H1 (cell line): ENCODE measurements around the gene SNX19. TPM values are rescaled to one million over a fixed set of nuclear protein-coding genes. Genes with fewer than 3 reads are reported as not detected.

ENCODE experiments used
- CTCF ChIA-PET: fragments of 300-600 bp; sonication (Branson Sonifier 250); formaldehyde crosslinking; loops from one replicate; lab custom pipeline; 2021; ENCODE audit not compliant: partially characterized antibody; lab: Charles Lee
- POLR2A ChIA-PET: fragments of 300-600 bp; sonication (Branson Sonifier 250); formaldehyde crosslinking; loops from one replicate; lab custom pipeline; 2021; ENCODE audit warnings: inconsistent platforms; ENCODE audit not compliant: partially characterized antibody; lab: Charles Lee
- DNase-seq, 2 experiments: peaks; one replicate each; pipeline versions ENCODE4 v3.0.0 to v3.0.0-alpha.2; 2010 to 2022; ENCODE audit warnings: low spot score in 2 of 2, low read depth in 1 of 2, mixed read lengths in 1 of 2
- FAIRE-seq: peaks from 2 replicates; lab custom pipeline; 2011; peaks lifted over from hg19 to GRCh38; lab: Jason Lieb, UNC
- H2AFZ ChIP-seq: 2 replicates; pipeline ENCODE4 v1.8.1; 2012; ENCODE audit warnings: low read length, inconsistent platforms
- H2AK5ac ChIP-seq: 2 replicates; pipeline ENCODE4 v1.6.1; 2013; ENCODE audit warnings: low read depth, low read length
- H2BK120ac ChIP-seq: replicated peaks from 2 replicates; pipeline ENCODE3; 2013; ENCODE audit warnings: low read depth, low read length, inconsistent platforms
- H2BK12ac ChIP-seq: 2 replicates; pipeline ENCODE4 v1.6.1; 2013; ENCODE audit warnings: low read depth, low read length
- H2BK15ac ChIP-seq: 2 replicates; pipeline ENCODE4 v1.6.1; 2013; ENCODE audit warnings: low read length
- H2BK20ac ChIP-seq: 2 replicates; pipeline ENCODE4 v1.6.1; 2013; ENCODE audit warnings: low read length
- H2BK5ac ChIP-seq: 2 replicates; pipeline ENCODE4 v1.6.1; 2013; ENCODE audit warnings: low read depth, low read length
- H3K14ac ChIP-seq: 2 replicates; pipeline ENCODE4 v1.6.1; 2013; ENCODE audit warnings: inconsistent platforms; ENCODE audit not compliant: insufficient read length
- H3K18ac ChIP-seq: 2 replicates; pipeline ENCODE4 v1.6.1; 2013; ENCODE audit warnings: low read length; ENCODE audit errors: extremely low read depth
- H3K23ac ChIP-seq: 2 replicates; pipeline ENCODE4 v1.6.1; 2013; ENCODE audit warnings: inconsistent platforms; ENCODE audit not compliant: insufficient read length
- H3K23me2 ChIP-seq: 2 replicates; pipeline ENCODE4 v1.6.1; 2013; ENCODE audit warnings: low read depth, low read length
- H3K27ac ChIP-seq: 2 replicates; pipeline ENCODE4 v1.6.1; 2011; ENCODE audit warnings: low read depth, low read length, inconsistent platforms
- H3K27me3 ChIP-seq, 4 experiments: replicated peaks in 1 of 4; 1 replicate in 1 of 4; 2 replicates in 3 of 4; pipeline versions ENCODE4 v1.6.1 to v1.8.1; 2011 to 2013; ENCODE audit warnings: low read length in 3 of 4, mild to moderate bottlenecking in 3 of 4, inconsistent platforms in 2 of 4, mixed read lengths in 2 of 4, moderate library complexity in 1 of 4; ENCODE audit not compliant: control insufficient read depth in 3 of 4, insufficient read depth in 3 of 4; ENCODE audit errors: extremely low read depth in 1 of 4
- H3K36me3 ChIP-seq, 4 experiments: 2 replicates each; pipeline versions ENCODE4 v1.6.1 to v1.8.1; 2011 to 2013; ENCODE audit warnings: mild to moderate bottlenecking in 4 of 4, low read length in 3 of 4, moderate library complexity in 2 of 4, control low read depth in 1 of 4, inconsistent platforms in 1 of 4; ENCODE audit not compliant: insufficient read depth in 4 of 4, control insufficient read depth in 2 of 4
- H3K4ac ChIP-seq: replicated peaks from 2 replicates; pipeline ENCODE3; 2013; ENCODE audit warnings: low read length, low read depth, mixed read lengths, inconsistent platforms; ENCODE audit not compliant: insufficient read length
- H3K4me1 ChIP-seq, 4 experiments: replicated peaks in 1 of 4; 1 replicate in 1 of 4; 2 replicates in 3 of 4; pipeline versions ENCODE4 v1.6.1 to v1.8.1; 2011 to 2013; ENCODE audit warnings: low read length in 3 of 4, inconsistent platforms in 2 of 4, mixed read lengths in 1 of 4; ENCODE audit not compliant: insufficient read depth in 4 of 4, control insufficient read depth in 3 of 4
- H3K4me2 ChIP-seq, 2 experiments: 2 replicates each; pipeline versions ENCODE4 v1.6.1 to v1.8.1; 2011 to 2013; ENCODE audit warnings: low read depth in 2 of 2, low read length in 2 of 2, control low read depth in 1 of 2, inconsistent platforms in 1 of 2, mild to moderate bottlenecking in 1 of 2; ENCODE audit not compliant: insufficient read depth in 1 of 2
- H3K4me3 ChIP-seq, 4 experiments: fragments of 200-600, 300-600 bp in 1 of 4; sonication (generic), shearing (Covaris generic), sonication (Bioruptor Twin) in 1 of 4; 2 replicates each; pipeline versions ENCODE4 v1.5.1 to v1.8.1; 2011 to 2016; ENCODE audit warnings: low read length in 4 of 4, low read depth in 3 of 4, control low read depth in 2 of 4, inconsistent platforms in 2 of 4, mild to moderate bottlenecking in 2 of 4, mixed read lengths in 1 of 4, moderate library complexity in 1 of 4; ENCODE audit not compliant: insufficient read depth in 2 of 4; ENCODE audit errors: extremely low read depth in 1 of 4
- H3K56ac ChIP-seq: replicated peaks from 2 replicates; pipeline ENCODE3; 2013; ENCODE audit warnings: low read depth, mild to moderate bottlenecking, mixed read lengths, low read length, inconsistent platforms; ENCODE audit not compliant: insufficient read length
- H3K79me1 ChIP-seq: 2 replicates; pipeline ENCODE4 v1.6.1; 2013; ENCODE audit warnings: low read depth, low read length, control low read depth
- H3K79me2 ChIP-seq, 2 experiments: 2 replicates each; pipeline versions ENCODE4 v1.6.1 to v1.8.1; 2012 to 2013; ENCODE audit warnings: low read length in 2 of 2, mild to moderate bottlenecking in 2 of 2, inconsistent platforms in 1 of 2; ENCODE audit not compliant: insufficient read depth in 2 of 2, control insufficient read depth in 1 of 2
- H3K9ac ChIP-seq, 4 experiments: replicated peaks in 1 of 4; 1 replicate in 1 of 4; 2 replicates in 3 of 4; pipeline versions ENCODE4 v1.6.1 to v1.8.1; 2011 to 2013; ENCODE audit warnings: low read depth in 3 of 4, low read length in 3 of 4, control low read depth in 2 of 4, mild to moderate bottlenecking in 2 of 4, moderate library complexity in 2 of 4, inconsistent platforms in 1 of 4; ENCODE audit errors: extremely low read depth in 1 of 4
- H3K9me3 ChIP-seq, 2 experiments: 2 replicates each; pipeline versions ENCODE4 v1.6.1 to v1.8.1; 2012 to 2013; ENCODE audit warnings: mild to moderate bottlenecking in 2 of 2, moderate library complexity in 2 of 2, control low read depth in 1 of 2, inconsistent platforms in 1 of 2, low read depth in 1 of 2, low read length in 1 of 2, mixed read lengths in 1 of 2; ENCODE audit not compliant: insufficient read depth in 2 of 2
- H4K20me1 ChIP-seq, 2 experiments: replicated peaks in 1 of 2; 2 replicates each; pipeline versions ENCODE3 to v1.8.1; 2011 to 2013; ENCODE audit warnings: inconsistent platforms in 2 of 2, low read length in 2 of 2, mild to moderate bottlenecking in 1 of 2; ENCODE audit not compliant: insufficient read depth in 2 of 2, control insufficient read depth in 1 of 2
- H4K5ac ChIP-seq: 2 replicates; pipeline ENCODE4 v1.6.1; 2013; ENCODE audit warnings: low read length, low read depth, mixed read lengths, inconsistent platforms; ENCODE audit not compliant: insufficient read length
- H4K8ac ChIP-seq: 2 replicates; pipeline ENCODE4 v1.8.0; 2013; ENCODE audit warnings: mild to moderate bottlenecking, moderate library complexity, low read length, inconsistent platforms; ENCODE audit not compliant: insufficient read depth; ENCODE audit errors: extremely low read depth
- H4K91ac ChIP-seq: replicated peaks from 2 replicates; pipeline ENCODE3; 2013; ENCODE audit warnings: low read length, mixed read lengths, inconsistent platforms; ENCODE audit not compliant: insufficient read length
- CHD1 ChIP-seq: IDR thresholded peaks from 2 replicates; pipeline ENCODE4 v1.6.1; 2012; ENCODE audit warnings: low read depth, low read length, improper control_type of control experiment
- SAP30 ChIP-seq: fragments of 300-600 bp; sonication (generic); IDR thresholded peaks from 2 replicates; pipeline ENCODE4 v1.7.1; 2012; ENCODE audit warnings: low read length, moderate library complexity, mild to moderate bottlenecking, inconsistent platforms; ENCODE audit not compliant: insufficient read depth, insufficient replicate concordance
- WGBS, 2 experiments: shearing (Covaris generic) in 1 of 2; methylation state at CpG; one replicate each; pipeline versions ENCODE4 v1.1.6 to v1.1.7; 2013 to 2015; ENCODE audit warnings: low lambda C conversion rate in 2 of 2, mixed read lengths in 2 of 2, inconsistent platforms in 1 of 2, low coverage in 1 of 2, missing lambda C conversion rate in 1 of 2; ENCODE audit not compliant: insufficient replicate concordance in 2 of 2, insufficient coverage in 1 of 2, insufficient read length in 1 of 2; ENCODE audit errors: extremely low coverage in 1 of 2, missing lambda C conversion rate in 1 of 2; 5-methylcytosine and 5-hydroxymethylcytosine counted together
- polyA plus RNA-seq, 7 experiments: library from polyadenylated mRNA; depleted of rRNA in 3 of 7; stranded (reverse) in 5 of 7; unstranded in 2 of 7; fragments of >200 nt in 5 of 7; fragments of 200-250 nt in 2 of 7; gene quantifications; 1 replicate in 5 of 7; 2 replicates in 1 of 7; 4 replicates in 1 of 7; pipeline versions ENCODE4 v1.2.1 to v1.2.3, GENCODE V29; 2011 to 2013; ENCODE audit warnings: missing spikeins in 2 of 7, mixed read lengths in 2 of 7
- total RNA-seq: library from RNA; stranded (reverse); fragmentation: NEBNext Ultra II Directional; extraction: Animal tissue kit (Norgen Biotek cat#: 25700); gene quantifications from 2 replicates; pipeline ENCODE4 v1.2.1, GENCODE V29; 2021

SNX19 gene
- total and polyA plus RNA-seq, 2 of the 8 experiments (the other 6 are each of a cell fraction or from before 2014, with no cell fraction given), result 15.0 to 25.2 TPM

- POLR2A ChIA-PET, result interaction anchor here (0.8 to 0.9 kb wide), 2 partner anchors 16 to 621 kb away, joined by 3 read pairs; no protein-coding TSS in a partner anchor
- Histone ChIP-seq H3K9me3 (no peaks in the 10 kb centered on the region), H3K23me2 (peaks cover 7% of the 10 kb centered on the region; the same call in 1 of the 2 replicates), H3K27me3 (peaks cover 0 to 15% (median 10%) of the 10 kb centered on the region in 4 experiments; a peak in 6 of 7 replicates), H2BK15ac (no peak overlapping the region), H2BK120ac (no peak overlapping the region), H2BK20ac (no peak overlapping the region), H3K4me2 (peak overlapping the region; percentile 85 to 94), H2BK12ac (no peak overlapping the region), H3K27ac (0 out of 2 replicates have a peak overlapping the region, but pooled peaks have one; percentile 7), H3K79me1 (peaks cover 7% of the 10 kb centered on the region; the same call in 1 of the 2 replicates), H2AFZ (no peak overlapping the region; the same call in 1 of the 2 replicates), H3K79me2 (peaks cover 0 to 4% of the 10 kb centered on the region in 2 experiments; a peak in 1 of 4 replicates), H3K4me3 (peak overlapping the region; percentile 69 to 87 (median 76)), H4K20me1 (peaks cover 0 to 3% of the 10 kb centered on the region in 2 experiments), H3K36me3 (peaks cover 0 to 5% (median 1%) of the 10 kb centered on the region in 4 experiments; a peak in 1 of 8 replicates), H3K56ac (peak overlapping the region; percentile 24), H2AK5ac (no peak overlapping the region), H4K5ac (peak overlapping the region; percentile 65), H3K23ac (no peak overlapping the region), H3K18ac (no peak overlapping the region; the same call in 1 of the 2 replicates), H2BK5ac (no peak overlapping the region), H4K91ac (no peak overlapping the region), H3K4ac (no peak overlapping the region), H3K14ac (no peak overlapping the region), H4K8ac (peak overlapping the region; percentile 97), H3K9ac (peak overlapping the region; percentile 41 to 75 (median 58)), H3K4me1 (peaks cover 0 to 7% (median 3%) of the 10 kb centered on the region in 4 experiments; a peak in 5 of 7 replicates)
- TF ChIP-seq CHD1, result no peak
- TF ChIP-seq SAP30, result peak; percentile 61
- WGBS, 2 experiments, result 59% methylated on average over 21 of the region's 21 CpGs; no CpG with 5 or more reads in 1 of the 2 experiments
- CTCF ChIA-PET, result interaction anchor here (0.6 to 5.8 kb wide), 14 partner anchors 8 to 979 kb away, joined by 3 to 33 read pairs (median 4); no protein-coding TSS in a partner anchor
- DNase-seq (no peak), FAIRE-seq (no peak)
Observed at GRCh38 chr11:130915603-130916237, 559 bp downstream of the SNX19 start.
